ENCODE results near the gene QKI. TPM values are rescaled to one million over a fixed set of nuclear protein-coding genes. Genes with fewer than 3 reads are reported as not detected.

The QKI gene
- total and polyA plus RNA-seq, 2 of the 8 experiments (the other 6 are each of a cell fraction or from before 2014, with no cell fraction given), result 181 to 183 TPM

- Histone ChIP-seq H3K4me2 (ENCODE audit: insufficient read depth in 1 of 2, low read depth in 2 of 2, low read length in 2 of 2) (no peak overlapping the region), H2BK5ac (ENCODE audit: low read depth, low read length) (no peak overlapping the region), H2BK15ac (ENCODE audit: low read length) (no peak overlapping the region), H4K5ac (ENCODE audit: insufficient read length, low read depth, low read length) (no peak overlapping the region), H3K9ac (replicated peaks in 1 of 4; ENCODE audit: extremely low read depth in 1 of 4, low read depth in 3 of 4, low read length in 3 of 4) (no peak overlapping the region), H3K18ac (ENCODE audit: extremely low read depth, low read length) (no peak overlapping the region), H2AK5ac (ENCODE audit: low read depth, low read length) (no peak overlapping the region), H3K79me2 (ENCODE audit: control insufficient read depth in 1 of 2, insufficient read depth in 2 of 2, low read length in 2 of 2) (no peaks in the 10 kb centered on the region), H3K27ac (ENCODE audit: low read depth, low read length) (no peak overlapping the region), H3K27me3 (replicated peaks in 1 of 4; ENCODE audit: control insufficient read depth in 3 of 4, extremely low read depth in 1 of 4, insufficient read depth in 3 of 4, low read length in 3 of 4) (no peaks in the 10 kb centered on the region), H2AFZ (ENCODE audit: low read length) (no peak overlapping the region), H2BK12ac (ENCODE audit: low read depth, low read length) (no peak overlapping the region), H3K4me3 (ENCODE audit: extremely low read depth in 1 of 4, insufficient read depth in 2 of 4, low read depth in 3 of 4, low read length in 4 of 4) (no peak overlapping the region), H3K23ac (ENCODE audit: insufficient read length) (no peak overlapping the region), H4K20me1 (replicated peaks in 1 of 2; ENCODE audit: control insufficient read depth in 1 of 2, insufficient read depth in 2 of 2, low read length in 2 of 2) (no peaks in the 10 kb centered on the region), H2BK120ac (replicated peaks; ENCODE audit: low read depth, low read length) (no peak overlapping the region), H4K8ac (ENCODE audit: extremely low read depth, insufficient read depth, low read length) (no peak overlapping the region), H3K56ac (replicated peaks; ENCODE audit: insufficient read length, low read depth, low read length) (no peak overlapping the region), H3K79me1 (ENCODE audit: low read depth, low read length) (no peaks in the 10 kb centered on the region), H3K23me2 (ENCODE audit: low read depth, low read length) (no peaks in the 10 kb centered on the region), H3K36me3 (ENCODE audit: control insufficient read depth in 2 of 4, insufficient read depth in 4 of 4, low read length in 3 of 4) (no peaks in the 10 kb centered on the region), H3K4ac (replicated peaks; ENCODE audit: insufficient read length, low read depth, low read length) (no peak overlapping the region), H3K9me3 (ENCODE audit: insufficient read depth in 2 of 2, low read depth in 1 of 2, low read length in 1 of 2) (no peaks in the 10 kb centered on the region), H2BK20ac (ENCODE audit: low read length) (no peak overlapping the region), H3K14ac (ENCODE audit: insufficient read length) (no peak overlapping the region), H3K4me1 (replicated peaks in 1 of 4; ENCODE audit: control insufficient read depth in 3 of 4, insufficient read depth in 4 of 4, low read length in 3 of 4) (no peaks in the 10 kb centered on the region; a peak in 1 of 7 replicates), H4K91ac (replicated peaks; ENCODE audit: insufficient read length, low read length) (no peak overlapping the region)
- ChIA-PET CTCF (ENCODE audit: partially characterized antibody) (no interaction called here), POLR2A (ENCODE audit: partially characterized antibody) (no interaction called here)
- FAIRE-seq (no peak), DNase-seq (ENCODE audit: low read depth in 1 of 2, low spot score in 2 of 2) (no peak)
- 91% methylated on average over 5 of the region's 5 CpGs; no CpG with 5 or more reads in 1 of the 2 experiments for WGBS, 2 experiments (ENCODE audit: extremely low coverage in 1 of 2, insufficient coverage in 1 of 2, insufficient read length in 1 of 2, insufficient replicate concordance in 2 of 2, low coverage in 1 of 2, low lambda C conversion rate in 2 of 2, missing lambda C conversion rate in 1 of 2)
- TF ChIP-seq EZH2 (IDR thresholded peaks at IDR 0.05; ENCODE audit: low read depth, low read length, severe bottlenecking) (no peak), USF2 (IDR thresholded peaks at IDR 0.05; ENCODE audit: low read length) (no peak), RFX5 (IDR thresholded peaks at IDR 0.05; ENCODE audit: borderline replicate concordance, low read depth, low read length) (no peak), NANOG (IDR thresholded peaks at IDR 0.05; ENCODE audit: insufficient read depth, low read depth, low read length, poor library complexity, severe bottlenecking) (no peak), KDM4A (IDR thresholded peaks at IDR 0.05; ENCODE audit: low read depth, low read length, severe bottlenecking) (no peak), SIX5 (IDR thresholded peaks at IDR 0.05; ENCODE audit: low read depth, low read length) (no peak), MAFK (IDR thresholded peaks at IDR 0.05; ENCODE audit: low read depth, low read length) (no peak), POU5F1 (IDR thresholded peaks at IDR 0.05; ENCODE audit: low read depth, low read length) (no peak), CTBP2 (IDR thresholded peaks at IDR 0.05; ENCODE audit: borderline replicate concordance, insufficient read depth, insufficient read length, low read length) (no peak), SUZ12 (IDR thresholded peaks at IDR 0.05; ENCODE audit: low read length) (no peak), GABPA (IDR thresholded peaks at IDR 0.05; ENCODE audit: borderline replicate concordance, insufficient read depth, low read length) (no peak), ATF3 (IDR thresholded peaks at IDR 0.05; ENCODE audit: insufficient read depth, low read depth, low read length) (no peak)
Measured at GRCh38 chr6:163383912-163384311, 30.6 kb upstream of the QKI start.
